CD8-positive, alpha-beta memory T cell (primary cell): ENCODE results near the gene FSCN2. TPM values are rescaled to one million over a fixed set of nuclear protein-coding genes. Genes with fewer than 3 reads are reported as not detected.

Experiments used
- CTCF ChIA-PET: fragments of 350-600 bp; sonication (Branson Sonifier 250); formaldehyde crosslinking; loops from one replicate; lab custom pipeline; 2021; ENCODE audit warnings: antibody characterized with exemption; lab: Charles Lee
- POLR2A ChIA-PET: fragments of 350-600 bp; sonication (Branson Sonifier 250); formaldehyde crosslinking; loops from one replicate; lab custom pipeline; 2021; ENCODE audit warnings: antibody characterized with exemption; lab: Charles Lee
- DNase-seq, 5 donors: peaks; one replicate each; pipeline versions ENCODE4 v3.0.0 to v3.0.0-alpha.2; 2020 to 2022; ENCODE audit warnings: mixed read lengths in 1 of 5
- H3K27ac ChIP-seq: one replicate; pipeline ENCODE4 v1.7.0; 2013; ENCODE audit warnings: low read depth, mild to moderate bottlenecking, low read length, moderate library complexity
- H3K27me3 ChIP-seq: 2 replicates; pipeline ENCODE4 v1.7.0; 2013; ENCODE audit warnings: low read length, mild to moderate bottlenecking; ENCODE audit not compliant: insufficient read depth, poor library complexity, severe bottlenecking
- H3K36me3 ChIP-seq: 2 replicates; pipeline ENCODE4 v1.7.0; 2013; ENCODE audit warnings: mild to moderate bottlenecking, low read length, moderate library complexity; ENCODE audit not compliant: insufficient read depth
- H3K4me1 ChIP-seq: 2 replicates; pipeline ENCODE4 v1.7.0; 2013; ENCODE audit warnings: mild to moderate bottlenecking, low read length, moderate library complexity; ENCODE audit not compliant: insufficient read depth
- H3K4me3 ChIP-seq: 2 replicates; pipeline ENCODE4 v1.7.0; 2013; ENCODE audit warnings: mild to moderate bottlenecking, low read length
- H3K9me3 ChIP-seq: 2 replicates; pipeline ENCODE4 v1.7.0; 2013; ENCODE audit warnings: mild to moderate bottlenecking, low read length
- H3K27ac Mint-ChIP-seq, 8 donors: one replicate each; pipeline ENCODE4 v1.8.0; 2020 to 2021; ENCODE audit warnings: mixed read lengths in 8 of 8, mild to moderate bottlenecking in 6 of 8, inconsistent platforms in 3 of 8, moderate library complexity in 3 of 8
- H3K27me3 Mint-ChIP-seq, 2 donors: one replicate each; pipeline ENCODE4 v1.8.0; 2020 to 2021; ENCODE audit warnings: mixed read lengths in 2 of 2, mild to moderate bottlenecking in 1 of 2, moderate library complexity in 1 of 2
- H3K36me3 Mint-ChIP-seq, 3 donors: one replicate each; pipeline ENCODE4 v1.8.0; 2020 to 2021; ENCODE audit warnings: mixed read lengths in 3 of 3, inconsistent platforms in 1 of 3, mild to moderate bottlenecking in 1 of 3
- H3K4me1 Mint-ChIP-seq, 3 donors: one replicate each; pipeline ENCODE4 v1.8.0; 2020 to 2021; ENCODE audit warnings: mixed read lengths in 3 of 3, inconsistent platforms in 1 of 3, mild to moderate bottlenecking in 1 of 3
- H3K4me3 Mint-ChIP-seq, 7 donors: one replicate each; pipeline ENCODE4 v1.8.0; 2020 to 2021; ENCODE audit warnings: mixed read lengths in 7 of 7, mild to moderate bottlenecking in 6 of 7, moderate library complexity in 4 of 7, inconsistent platforms in 2 of 7
- H3K9me3 Mint-ChIP-seq, 5 donors: one replicate each; pipeline ENCODE4 v1.8.0; 2020 to 2022; ENCODE audit warnings: mixed read lengths in 5 of 5, mild to moderate bottlenecking in 3 of 5, moderate library complexity in 2 of 5, inconsistent platforms in 1 of 5
- polyA plus RNA-seq: library from polyadenylated mRNA; unstranded; fragments of 300-500 nt; fragmentation: Illumina TruSeq; gene quantifications from one replicate; pipeline ENCODE4 v1.2.3, GENCODE V29; 2021
- total RNA-seq, 2 experiments: library from RNA; stranded (reverse); gene quantifications; one replicate each; pipeline ENCODE4 v1.2.3, GENCODE V29; 2021

The FSCN2 gene
- total and polyA plus RNA-seq, 3 experiments from 2014 or later = 0.46 to 0.49 TPM; not detected in 1

DNA sequence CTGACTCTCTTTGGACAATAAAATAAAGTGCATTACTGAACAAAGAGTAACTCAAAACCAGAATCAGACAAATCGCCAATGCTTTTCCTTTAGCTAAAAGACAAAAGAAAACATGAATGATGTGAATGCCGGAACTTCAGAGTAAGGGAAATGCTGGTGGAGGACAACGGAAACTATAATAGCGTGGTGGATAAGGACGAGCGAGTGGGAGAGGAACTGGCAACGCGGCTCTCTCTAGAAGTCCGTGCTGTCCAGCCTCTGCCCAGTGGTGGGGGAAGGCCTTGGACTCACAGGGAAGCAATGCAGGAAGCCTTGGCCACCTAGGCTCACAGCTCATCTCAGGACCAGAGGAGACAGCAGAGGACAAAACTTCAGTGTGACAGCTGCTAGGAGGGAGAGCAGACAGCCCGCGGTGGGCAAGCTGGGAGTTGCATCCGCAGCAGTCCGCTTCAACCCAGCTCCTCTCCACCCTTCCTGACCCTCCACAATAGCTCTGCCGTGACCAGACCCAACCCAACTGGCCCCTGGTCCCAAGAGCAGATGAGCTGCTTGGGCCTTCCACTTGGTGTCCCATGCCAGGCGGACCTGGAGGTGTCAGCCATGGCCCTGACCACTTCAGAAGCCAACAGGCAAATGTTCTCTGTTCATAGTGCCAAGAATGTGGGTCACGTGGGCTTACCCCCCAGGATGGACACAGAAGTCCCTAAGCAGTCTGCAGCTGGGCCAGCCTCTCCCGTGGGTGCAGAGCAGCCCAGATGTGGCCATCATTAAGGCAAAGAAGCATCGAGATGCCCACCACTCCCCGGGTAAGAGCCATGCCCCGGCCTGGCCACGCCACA is 29.3 kb downstream of the FSCN2 start:
- Histone ChIP-seq H3K27ac (no peak overlapping the region), H3K9me3 (no peaks in the 10 kb centered on the region), H3K36me3 (no peaks in the 10 kb centered on the region), H3K4me1 (peaks cover 14% of the 10 kb centered on the region), H3K4me3 (no peak overlapping the region), H3K27me3 (no peaks in the 10 kb centered on the region)
- Mint-ChIP-seq H3K36me3 (peaks cover 0 to 47% (median 7%) of the 10 kb centered on the region in 3 donors), H3K4me1 (peaks cover 17 to 19% (median 18%) of the 10 kb centered on the region in 3 donors), H3K4me3 (no peak overlapping the region), H3K27me3 (no peaks in the 10 kb centered on the region), H3K27ac (no peak overlapping the region), H3K9me3 (no peaks in the 10 kb centered on the region)
- ChIA-PET POLR2A (no interaction called here), CTCF (interaction anchor here (3.6 kb wide), 1 partner anchor 38 kb away, joined by 11 read pairs; no protein-coding TSS in a partner anchor)
- DNase-seq = no peak

DNA sequence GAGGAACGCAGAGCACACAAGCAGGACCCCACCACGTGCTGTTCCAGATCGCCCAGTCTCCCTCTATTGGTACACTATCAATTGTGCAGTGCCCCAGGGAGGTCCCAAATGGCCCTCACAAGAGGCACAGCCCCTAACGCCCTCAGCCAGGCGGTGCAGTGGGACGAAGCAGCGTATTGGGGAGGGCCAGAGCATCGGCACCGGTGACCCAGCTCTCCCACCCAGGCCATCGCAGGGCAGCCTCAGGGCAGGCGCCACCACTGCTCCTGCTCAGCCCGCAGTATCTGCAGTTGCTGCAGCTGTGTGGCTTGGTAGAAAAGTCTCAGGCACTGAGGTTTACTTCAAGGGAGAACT is 29.9 kb downstream of the FSCN2 start:
- no peaks in the 10 kb centered on the region for H3K9me3 ChIP-seq
- DNase-seq = no peak
- no peak overlapping the region for H3K27ac Mint-ChIP-seq
- ChIA-PET CTCF (interaction anchor here (3.6 kb wide), 1 partner anchor 39 kb away, joined by 11 read pairs; no protein-coding TSS in a partner anchor), POLR2A (no interaction called here)
- no peak overlapping the region for H3K4me3 ChIP-seq
- H3K4me1 Mint-ChIP-seq = peaks cover 14 to 15% (median 14%) of the 10 kb centered on the region in 3 donors
- H3K9me3 Mint-ChIP-seq = no peaks in the 10 kb centered on the region
- H3K36me3 ChIP-seq = no peaks in the 10 kb centered on the region
- H3K4me1 ChIP-seq = peaks cover 14% of the 10 kb centered on the region
- no peaks in the 10 kb centered on the region for H3K27me3 ChIP-seq
- no peak overlapping the region for H3K4me3 Mint-ChIP-seq
- H3K36me3 Mint-ChIP-seq = peaks cover 0 to 46% (median 7%) of the 10 kb centered on the region in 3 donors
- H3K27ac ChIP-seq = no peak overlapping the region
- H3K27me3 Mint-ChIP-seq = no peaks in the 10 kb centered on the region

DNA sequence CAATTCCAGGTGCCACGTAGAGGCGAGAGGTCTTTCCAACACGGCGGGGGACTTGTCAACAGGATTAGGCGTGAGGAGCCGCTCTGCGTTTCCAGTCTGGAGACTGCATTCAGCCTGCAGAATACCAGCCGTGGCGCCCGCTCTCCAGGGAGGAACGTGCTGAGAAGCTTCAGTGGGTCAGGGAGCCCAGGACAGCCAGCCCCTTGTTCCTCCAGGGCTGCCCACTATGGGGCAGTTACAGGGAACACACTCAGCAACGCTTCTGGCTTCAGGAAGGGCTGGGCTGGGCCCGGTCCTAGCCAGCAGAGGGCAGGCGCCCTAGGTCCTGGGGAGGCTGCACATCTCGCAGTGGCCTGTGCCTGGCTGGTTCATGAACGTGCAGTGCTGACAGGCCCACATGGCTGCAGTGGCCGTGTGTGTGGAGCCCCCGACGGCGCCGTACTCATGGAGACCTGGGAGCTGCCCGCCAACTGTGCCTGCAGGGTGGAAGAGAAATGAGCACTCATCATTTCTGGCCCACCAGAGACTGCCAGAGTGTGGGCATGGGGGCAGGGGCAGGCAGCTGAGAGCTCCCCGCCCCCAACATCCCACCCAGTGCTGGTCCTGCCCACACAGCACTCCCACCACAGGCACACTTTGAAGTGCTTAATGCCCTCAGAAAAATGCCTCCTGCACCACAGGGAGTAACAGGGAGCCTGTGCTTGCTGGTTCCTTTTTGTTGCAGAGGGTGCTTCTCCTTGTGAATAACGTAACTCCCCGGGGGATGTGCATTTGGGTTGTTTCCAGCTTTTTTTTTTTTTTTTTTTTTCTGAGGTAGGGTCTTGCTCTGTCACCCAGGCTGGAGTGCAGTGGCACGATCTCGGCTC is 31.0 kb downstream of the FSCN2 start:
- Histone ChIP-seq H3K4me3 (no peak overlapping the region), H3K4me1 (peaks cover 3% of the 10 kb centered on the region), H3K27me3 (no peaks in the 10 kb centered on the region), H3K36me3 (no peaks in the 10 kb centered on the region), H3K27ac (no peak overlapping the region), H3K9me3 (no peaks in the 10 kb centered on the region)
- H3K4me3 Mint-ChIP-seq = no peak overlapping the region
- CTCF ChIA-PET = no interaction called here
- no peaks in the 10 kb centered on the region for H3K9me3 Mint-ChIP-seq
- peaks cover 0 to 55% (median 7%) of the 10 kb centered on the region in 3 donors for H3K36me3 Mint-ChIP-seq
- H3K4me1 Mint-ChIP-seq = peaks cover 3 to 4% (median 3%) of the 10 kb centered on the region in 3 donors
- peak overlapping the region in 1 of 8 donors; percentile 43 for H3K27ac Mint-ChIP-seq
- no peak for DNase-seq
- no peaks in the 10 kb centered on the region for H3K27me3 Mint-ChIP-seq
- POLR2A ChIA-PET = no interaction called here

DNA sequence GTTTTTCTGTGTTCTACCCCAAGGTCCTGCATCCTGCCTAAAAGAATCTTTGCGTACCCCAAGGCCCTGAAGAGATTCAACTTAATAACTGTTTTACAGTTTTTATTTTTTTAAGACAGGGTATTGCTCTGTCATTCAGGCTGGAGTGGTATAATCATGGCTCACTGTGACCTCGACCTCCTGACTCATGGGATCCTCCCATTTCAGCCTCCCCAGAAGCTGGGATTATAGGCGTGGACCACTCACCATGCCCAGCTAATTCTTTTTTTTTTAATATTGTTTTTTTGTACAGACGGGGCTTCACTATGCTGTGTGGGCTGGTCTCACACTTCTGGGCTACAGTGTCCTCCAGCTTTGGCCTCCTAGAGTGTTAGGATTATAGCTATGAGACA is 33.3 kb downstream of the FSCN2 start:
- H3K27ac Mint-ChIP-seq = peak overlapping the region in 2 of 8 donors; percentile 12 to 19
- CTCF ChIA-PET = no interaction called here

DNA sequence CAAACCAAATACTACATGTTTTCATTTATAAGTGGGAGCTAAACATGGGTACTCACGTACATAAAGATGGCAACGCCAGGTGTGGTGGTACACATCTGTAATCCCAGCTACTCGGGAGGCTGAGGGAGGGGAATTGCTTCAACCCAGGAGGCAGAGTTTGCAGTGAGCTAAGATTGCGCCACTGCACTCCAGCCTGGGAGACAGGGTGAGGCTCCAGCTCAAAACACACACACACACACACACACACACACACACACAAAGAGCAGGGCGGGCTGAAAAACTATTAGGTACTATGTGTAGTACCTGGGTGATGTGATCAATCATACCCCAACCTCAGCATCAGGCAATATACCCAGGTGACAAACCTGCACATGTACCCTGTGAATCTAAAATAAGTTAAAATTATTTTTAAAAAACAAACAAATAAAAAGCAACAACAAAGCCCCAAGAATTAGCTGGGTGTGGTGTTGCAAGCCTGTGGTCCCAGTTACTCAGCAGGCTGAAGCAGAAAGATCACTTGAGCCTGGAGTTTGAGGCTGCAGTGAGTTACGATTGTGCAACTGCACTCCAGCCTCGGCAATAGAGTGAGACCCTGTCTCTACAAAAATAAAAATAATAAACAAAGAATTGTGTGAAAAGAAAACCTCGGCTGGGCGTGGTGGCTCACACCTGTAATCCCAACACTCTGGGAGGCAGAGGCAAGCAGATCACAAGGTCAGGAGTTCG is 35.8 kb downstream of the FSCN2 start:
- H3K36me3 ChIP-seq = peaks cover 31% of the 10 kb centered on the region
- CTCF ChIA-PET = no interaction called here
- H3K9me3 Mint-ChIP-seq = no peaks in the 10 kb centered on the region
- no peaks in the 10 kb centered on the region for H3K4me1 ChIP-seq
- H3K36me3 Mint-ChIP-seq = peaks cover 0 to 83% (median 20%) of the 10 kb centered on the region in 3 donors
- H3K4me3 Mint-ChIP-seq = no peak overlapping the region
- H3K27me3 ChIP-seq = no peaks in the 10 kb centered on the region
- H3K4me1 Mint-ChIP-seq = no peaks in the 10 kb centered on the region
- POLR2A ChIA-PET = interaction anchor here (0.7 kb wide), 1 partner anchor 292 kb away, joined by 4 read pairs; no protein-coding TSS in a partner anchor
- H3K9me3 ChIP-seq = no peaks in the 10 kb centered on the region
- no peak overlapping the region for H3K4me3 ChIP-seq
- no peak overlapping the region for H3K27ac ChIP-seq
- H3K27me3 Mint-ChIP-seq = peaks cover 0 to 3% of the 10 kb centered on the region in 2 donors
- DNase-seq = no peak
- H3K27ac Mint-ChIP-seq = no peak overlapping the region

More for the DNA sequence above, 33.3 kb downstream of the FSCN2 start:
- H3K4me3 ChIP-seq = no peak overlapping the region
- Mint-ChIP-seq H3K27me3 (peaks cover 0 to 3% of the 10 kb centered on the region in 2 donors), H3K4me1 (no peaks in the 10 kb centered on the region), H3K4me3 (no peak overlapping the region), H3K9me3 (no peaks in the 10 kb centered on the region), H3K36me3 (peaks cover 0 to 77% (median 17%) of the 10 kb centered on the region in 3 donors)
- no peaks in the 10 kb centered on the region for H3K4me1 ChIP-seq
- no peak overlapping the region for H3K27ac ChIP-seq
- peaks cover 15% of the 10 kb centered on the region for H3K36me3 ChIP-seq
- POLR2A ChIA-PET = no interaction called here
- no peaks in the 10 kb centered on the region for H3K27me3 ChIP-seq
- no peak for DNase-seq
- H3K9me3 ChIP-seq = no peaks in the 10 kb centered on the region

DNA sequence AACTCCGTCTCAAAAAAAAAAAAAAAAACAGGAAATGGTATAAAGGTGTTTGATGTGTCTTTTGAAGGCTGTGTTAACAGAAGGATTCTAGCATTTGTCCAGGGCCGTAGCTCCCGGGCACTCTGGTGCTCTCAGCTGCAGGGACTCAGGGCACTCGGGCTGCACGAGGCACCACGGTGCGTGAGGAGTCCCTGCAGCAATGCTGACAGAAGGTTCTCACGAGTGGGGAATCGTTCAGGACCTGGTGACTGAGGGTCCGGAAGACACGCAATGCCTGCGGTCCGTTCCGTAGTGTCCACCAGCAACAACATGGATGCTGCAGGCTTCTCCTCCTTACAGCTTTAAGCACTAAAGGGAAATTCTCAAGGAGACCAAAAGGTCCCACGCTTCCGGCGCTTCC is 36.6 kb downstream of the FSCN2 start:
- no peaks in the 10 kb centered on the region for H3K9me3 Mint-ChIP-seq
- DNase-seq = no peak
- CTCF ChIA-PET = no interaction called here
- peaks cover 36% of the 10 kb centered on the region for H3K36me3 ChIP-seq
- POLR2A ChIA-PET = interaction anchor here (0.7 kb wide), 1 partner anchor 293 kb away, joined by 4 read pairs; no protein-coding TSS in a partner anchor
- no peaks in the 10 kb centered on the region for H3K27me3 ChIP-seq
- H3K4me1 Mint-ChIP-seq = no peaks in the 10 kb centered on the region
- H3K4me3 ChIP-seq = no peak overlapping the region
- H3K27ac Mint-ChIP-seq = no peak overlapping the region
- peaks cover 0 to 3% of the 10 kb centered on the region in 2 donors for H3K27me3 Mint-ChIP-seq
- no peak overlapping the region for H3K27ac ChIP-seq
- no peaks in the 10 kb centered on the region for H3K9me3 ChIP-seq
- H3K4me3 Mint-ChIP-seq = no peak overlapping the region
- no peaks in the 10 kb centered on the region for H3K4me1 ChIP-seq
- peaks cover 0 to 88% (median 20%) of the 10 kb centered on the region in 3 donors for H3K36me3 Mint-ChIP-seq

DNA sequence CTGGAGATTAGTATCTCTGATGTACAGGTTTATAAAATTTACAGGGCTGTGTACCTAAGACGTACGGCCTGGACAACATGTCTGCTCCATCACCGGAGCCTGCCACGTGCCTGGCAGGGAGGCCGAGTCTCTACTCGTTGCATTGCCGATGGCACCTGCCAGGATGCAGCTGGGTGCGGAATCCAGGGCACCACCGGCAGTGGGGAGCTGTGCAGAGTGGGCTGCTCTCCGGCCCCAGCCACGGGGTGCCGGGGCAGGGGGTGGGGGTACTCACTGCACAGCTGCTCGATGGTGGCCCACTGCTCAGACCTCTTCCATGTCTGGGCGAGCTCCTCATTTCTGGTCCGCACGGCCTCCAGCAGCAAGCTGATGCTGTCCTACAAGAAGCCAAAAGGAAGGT is 37.1 kb downstream of the FSCN2 start:
- DNase-seq = no peak
- H3K27ac ChIP-seq = no peak overlapping the region
- H3K9me3 ChIP-seq = no peaks in the 10 kb centered on the region
- no peaks in the 10 kb centered on the region for H3K4me1 ChIP-seq
- Mint-ChIP-seq H3K27ac (no peak overlapping the region), H3K9me3 (no peaks in the 10 kb centered on the region), H3K36me3 (peaks cover 0 to 88% (median 20%) of the 10 kb centered on the region in 3 donors), H3K4me1 (no peaks in the 10 kb centered on the region), H3K4me3 (no peak overlapping the region), H3K27me3 (peaks cover 0 to 3% of the 10 kb centered on the region in 2 donors)
- ChIA-PET CTCF (interaction anchor here (2.0 kb wide), 1 partner anchor 36 kb away, joined by 5 read pairs; no protein-coding TSS in a partner anchor), POLR2A (no interaction called here)
- H3K36me3 ChIP-seq = peaks cover 40% of the 10 kb centered on the region
- H3K4me3 ChIP-seq = no peak overlapping the region
- H3K27me3 ChIP-seq = no peaks in the 10 kb centered on the region
